GM06990 (cell line): ENCODE data around the gene KRTAP9-6.
"Not testable (repeated sequence)": the region's sequence is repeated elsewhere in the genome, so short reads cannot be mapped to it uniquely, and the experiment has no call there.

Experiments
- DNase-seq: peaks from one replicate; pipeline ENCODE4 v3.0.0-alpha.2; 2011; ENCODE audit not compliant: insufficient read length; ENCODE audit errors: extremely low read depth
- H3K27me3 ChIP-seq: replicated peaks from 2 replicates; pipeline ENCODE4 v1.6.0; 2011; ENCODE audit warnings: low read length; ENCODE audit not compliant: control insufficient read depth, insufficient read depth
- H3K36me3 ChIP-seq: 2 replicates; pipeline ENCODE4 v1.5.1; 2011; ENCODE audit warnings: low read length; ENCODE audit not compliant: control insufficient read depth, insufficient read depth
- H3K4me3 ChIP-seq: replicated peaks from 2 replicates; pipeline ENCODE4 v1.5.1; 2011; ENCODE audit warnings: low read depth, mild to moderate bottlenecking, control low read depth, low read length
- CTCF ChIP-seq: IDR thresholded peaks from 2 replicates; pipeline ENCODE4 v1.5.1; 2011; ENCODE audit warnings: low read length, control low read depth, mild to moderate bottlenecking, inconsistent platforms; ENCODE audit not compliant: insufficient read depth, poor library complexity, severe bottlenecking

KRTAP9-6 gene

GRCh38 chr17:41256291-41256685 is 8.9 kb upstream of the KRTAP9-6 start:
- Histone ChIP-seq H3K27me3 (no peaks in the 10 kb centered on the region), H3K36me3 (no peaks in the 10 kb centered on the region), H3K4me3 (no peak overlapping the region)
- TF ChIP-seq CTCF, result no peak
- DNase-seq, result no peak

GRCh38 chr17:41258406-41258805 is 6.8 kb upstream of the KRTAP9-6 start:
- DNase-seq, result no peak
- no peaks in the 10 kb centered on the region for H3K36me3 ChIP-seq
- no peak for TF ChIP-seq CTCF
- H3K4me3 ChIP-seq, result no peak overlapping the region
- no peaks in the 10 kb centered on the region for H3K27me3 ChIP-seq

- H3K27me3 ChIP-seq, result no peaks in the 10 kb centered on the region
Observed at GRCh38 chr17:41263212-41263611, 2.0 kb upstream of the KRTAP9-6 start.

GRCh38 chr17:41264599-41264998 is 579 bp upstream of the KRTAP9-6 start:
- H3K27me3 ChIP-seq, result no peaks in the 10 kb centered on the region
- no peak for DNase-seq
- H3K36me3 ChIP-seq, result no peaks in the 10 kb centered on the region
- TF ChIP-seq CTCF, result no peak
- H3K4me3 ChIP-seq, result no peak overlapping the region

More at GRCh38 chr17:41263212-41263611, 2.0 kb upstream of the KRTAP9-6 start:
- TF ChIP-seq CTCF, result no peak
- DNase-seq, result no peak
- Histone ChIP-seq H3K36me3 (no peaks in the 10 kb centered on the region), H3K4me3 (no peak overlapping the region)

- Histone ChIP-seq H3K4me3 (no peak overlapping the region), H3K36me3 (no peaks in the 10 kb centered on the region), H3K27me3 (no peaks in the 10 kb centered on the region)
- no peak for DNase-seq
- TF ChIP-seq CTCF, result no peak
Observed at GRCh38 chr17:41267711-41268110, 2.5 kb downstream of the KRTAP9-6 start.

- not testable (repeated sequence) for H3K36me3 ChIP-seq, DNase-seq, H3K27me3 ChIP-seq, H3K4me3 ChIP-seq
Observed at GRCh38 chr17:41271323-41271722, 6.1 kb downstream of the KRTAP9-6 start.
